ENCODE data around the gene ATP8A2.

DNA sequence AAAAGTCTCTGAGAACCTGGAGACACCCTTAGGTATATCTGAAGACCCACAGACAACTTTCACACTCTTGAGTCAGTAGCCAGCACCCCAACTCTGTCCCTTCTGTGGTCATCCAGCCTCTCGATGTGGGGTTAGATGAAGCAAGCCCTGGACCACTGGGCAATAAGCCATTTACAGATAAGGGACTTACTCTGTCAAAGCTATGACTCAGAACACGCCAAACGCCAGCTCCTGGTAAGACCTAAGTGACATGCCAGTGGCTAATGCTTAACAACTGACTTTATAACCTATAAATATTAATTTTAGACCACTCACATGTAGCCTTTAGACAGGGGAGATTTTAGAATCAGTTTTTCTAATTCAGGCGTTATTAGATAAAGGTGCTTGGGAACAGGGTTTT is 594.3 kb downstream of the ATP8A2 start:
- TF ChIP-seq, protein P1, sequence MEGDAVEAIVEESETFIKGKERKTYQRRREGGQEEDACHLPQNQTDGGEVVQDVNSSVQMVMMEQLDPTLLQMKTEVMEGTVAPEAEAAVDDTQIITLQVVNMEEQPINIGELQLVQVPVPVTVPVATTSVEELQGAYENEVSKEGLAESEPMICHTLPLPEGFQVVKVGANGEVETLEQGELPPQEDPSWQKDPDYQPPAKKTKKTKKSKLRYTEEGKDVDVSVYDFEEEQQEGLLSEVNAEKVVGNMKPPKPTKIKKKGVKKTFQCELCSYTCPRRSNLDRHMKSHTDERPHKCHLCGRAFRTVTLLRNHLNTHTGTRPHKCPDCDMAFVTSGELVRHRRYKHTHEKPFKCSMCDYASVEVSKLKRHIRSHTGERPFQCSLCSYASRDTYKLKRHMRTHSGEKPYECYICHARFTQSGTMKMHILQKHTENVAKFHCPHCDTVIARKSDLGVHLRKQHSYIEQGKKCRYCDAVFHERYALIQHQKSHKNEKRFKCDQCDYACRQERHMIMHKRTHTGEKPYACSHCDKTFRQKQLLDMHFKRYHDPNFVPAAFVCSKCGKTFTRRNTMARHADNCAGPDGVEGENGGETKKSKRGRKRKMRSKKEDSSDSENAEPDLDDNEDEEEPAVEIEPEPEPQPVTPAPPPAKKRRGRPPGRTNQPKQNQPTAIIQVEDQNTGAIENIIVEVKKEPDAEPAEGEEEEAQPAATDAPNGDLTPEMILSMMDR (IDR thresholded peaks at IDR 0.05; ENCODE audit: low read depth, low read length, missing input control), result no peak
- TF ChIP-seq JUND (IDR thresholded peaks at IDR 0.05) (no peak), GABPA (IDR thresholded peaks at IDR 0.05 in 1 of 2, conservative IDR thresholded peaks at IDR 0.05 in 1 of 2) (no peak), YY1 (IDR thresholded peaks at IDR 0.05) (no peak)
- TF ChIP-seq, protein P2, sequence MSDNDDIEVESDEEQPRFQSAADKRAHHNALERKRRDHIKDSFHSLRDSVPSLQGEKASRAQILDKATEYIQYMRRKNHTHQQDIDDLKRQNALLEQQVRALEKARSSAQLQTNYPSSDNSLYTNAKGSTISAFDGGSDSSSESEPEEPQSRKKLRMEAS (IDR thresholded peaks at IDR 0.05), result no peak
- TF ChIP-seq, protein P3, sequence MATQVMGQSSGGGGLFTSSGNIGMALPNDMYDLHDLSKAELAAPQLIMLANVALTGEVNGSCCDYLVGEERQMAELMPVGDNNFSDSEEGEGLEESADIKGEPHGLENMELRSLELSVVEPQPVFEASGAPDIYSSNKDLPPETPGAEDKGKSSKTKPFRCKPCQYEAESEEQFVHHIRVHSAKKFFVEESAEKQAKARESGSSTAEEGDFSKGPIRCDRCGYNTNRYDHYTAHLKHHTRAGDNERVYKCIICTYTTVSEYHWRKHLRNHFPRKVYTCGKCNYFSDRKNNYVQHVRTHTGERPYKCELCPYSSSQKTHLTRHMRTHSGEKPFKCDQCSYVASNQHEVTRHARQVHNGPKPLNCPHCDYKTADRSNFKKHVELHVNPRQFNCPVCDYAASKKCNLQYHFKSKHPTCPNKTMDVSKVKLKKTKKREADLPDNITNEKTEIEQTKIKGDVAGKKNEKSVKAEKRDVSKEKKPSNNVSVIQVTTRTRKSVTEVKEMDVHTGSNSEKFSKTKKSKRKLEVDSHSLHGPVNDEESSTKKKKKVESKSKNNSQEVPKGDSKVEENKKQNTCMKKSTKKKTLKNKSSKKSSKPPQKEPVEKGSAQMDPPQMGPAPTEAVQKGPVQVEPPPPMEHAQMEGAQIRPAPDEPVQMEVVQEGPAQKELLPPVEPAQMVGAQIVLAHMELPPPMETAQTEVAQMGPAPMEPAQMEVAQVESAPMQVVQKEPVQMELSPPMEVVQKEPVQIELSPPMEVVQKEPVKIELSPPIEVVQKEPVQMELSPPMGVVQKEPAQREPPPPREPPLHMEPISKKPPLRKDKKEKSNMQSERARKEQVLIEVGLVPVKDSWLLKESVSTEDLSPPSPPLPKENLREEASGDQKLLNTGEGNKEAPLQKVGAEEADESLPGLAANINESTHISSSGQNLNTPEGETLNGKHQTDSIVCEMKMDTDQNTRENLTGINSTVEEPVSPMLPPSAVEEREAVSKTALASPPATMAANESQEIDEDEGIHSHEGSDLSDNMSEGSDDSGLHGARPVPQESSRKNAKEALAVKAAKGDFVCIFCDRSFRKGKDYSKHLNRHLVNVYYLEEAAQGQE (IDR thresholded peaks at IDR 0.05), result no peak

Measured in liver (tissue), 3 donors.